Calu3 (cell line): Measurements from ENCODE around the gene TMEM30A. TPM values are rescaled to one million over a fixed set of nuclear protein-coding genes. Genes with fewer than 3 reads are reported as not detected.

ENCODE experiments used
- BruUV-seq: library from RNA; stranded (reverse); fragments of 400-500 nt; replicated peaks from 2 replicates; lab custom pipeline; 2021; lab: Mats Ljungman, UMichigan
- CTCF ChIA-PET: fragments of 300-600 bp; sonication (Branson Sonifier 250); formaldehyde crosslinking; loops from one replicate; lab custom pipeline; 2022; ENCODE audit warnings: antibody characterized with exemption; lab: Charles Lee
- DNase-seq: peaks from one replicate; pipeline ENCODE4 v3.0.0; 2022
- H3K27ac Mint-ChIP-seq: one replicate; pipeline ENCODE4 v1.8.0; 2022; ENCODE audit warnings: mixed read lengths; ENCODE audit not compliant: unreplicated experiment
- H3K27me3 Mint-ChIP-seq: one replicate; pipeline ENCODE4 v1.8.0; 2022; ENCODE audit warnings: mixed read lengths; ENCODE audit not compliant: unreplicated experiment
- H3K36me3 Mint-ChIP-seq: one replicate; pipeline ENCODE4 v1.8.0; 2022; ENCODE audit warnings: mild to moderate bottlenecking, moderate library complexity, mixed read lengths; ENCODE audit not compliant: insufficient read depth, unreplicated experiment
- H3K4me1 Mint-ChIP-seq: one replicate; pipeline ENCODE4 v1.8.0; 2022; ENCODE audit warnings: mild to moderate bottlenecking, low read depth, mixed read lengths; ENCODE audit not compliant: unreplicated experiment
- H3K4me3 Mint-ChIP-seq: one replicate; pipeline ENCODE4 v1.8.0; 2022; ENCODE audit warnings: mild to moderate bottlenecking, low read depth, moderate library complexity, mixed read lengths; ENCODE audit not compliant: unreplicated experiment
- H3K9me3 Mint-ChIP-seq: one replicate; pipeline ENCODE4 v1.8.0; 2022; ENCODE audit warnings: low read depth, mixed read lengths; ENCODE audit not compliant: unreplicated experiment
- CTCF ChIP-seq: fragments of 200-600 bp; IDR thresholded peaks from one replicate; pipeline ENCODE4 v1.8.0; 2022; ENCODE audit warnings: antibody characterized with exemption; ENCODE audit not compliant: unreplicated experiment
- intact Hi-C: fragments of 100-400 bp; cut with micrococcal nuclease; formaldehyde crosslinking; loops from one replicate; pipeline ENCODE4 v1.10.0; 2022; ENCODE audit not compliant: unreplicated experiment
- total RNA-seq: library from RNA; stranded (reverse); gene quantifications from 2 replicates; pipeline ENCODE4 v1.2.3, GENCODE V29; 2022

The TMEM30A gene
- total RNA-seq, 1 experiment from 2014 or later: 141 TPM

GRCh38 chr6:75217193-75217592, 67.4 kb downstream of the TMEM30A start:
- no TSS peak for BruUV-seq
- Mint-ChIP-seq H3K27ac (no peak overlapping the region), H3K36me3 (no peaks in the 10 kb centered on the region), H3K27me3 (no peaks in the 10 kb centered on the region), H3K4me3 (no peak overlapping the region), H3K4me1 (peaks cover 5% of the 10 kb centered on the region), H3K9me3 (no peaks in the 10 kb centered on the region)
- intact Hi-C loops: no loop called here
- no peak for DNase-seq
- no peak for TF ChIP-seq CTCF
- CTCF ChIA-PET: interaction anchor here (0.9 kb wide), 1 partner anchor 8 kb away, joined by 3 read pairs; no protein-coding TSS in a partner anchor

- Mint-ChIP-seq H3K36me3 (no peaks in the 10 kb centered on the region), H3K27ac (no peak overlapping the region), H3K4me1 (peaks cover 13% of the 10 kb centered on the region), H3K9me3 (no peaks in the 10 kb centered on the region), H3K4me3 (no peak overlapping the region), H3K27me3 (no peaks in the 10 kb centered on the region)
- intact Hi-C loops: no loop called here
- no peak for DNase-seq
- BruUV-seq: no TSS peak
- CTCF ChIA-PET: no interaction called here
- TF ChIP-seq CTCF: no peak
These were observed 69.3 kb downstream of the TMEM30A start for GRCh38 chr6:75215291-75215690.

DNA sequence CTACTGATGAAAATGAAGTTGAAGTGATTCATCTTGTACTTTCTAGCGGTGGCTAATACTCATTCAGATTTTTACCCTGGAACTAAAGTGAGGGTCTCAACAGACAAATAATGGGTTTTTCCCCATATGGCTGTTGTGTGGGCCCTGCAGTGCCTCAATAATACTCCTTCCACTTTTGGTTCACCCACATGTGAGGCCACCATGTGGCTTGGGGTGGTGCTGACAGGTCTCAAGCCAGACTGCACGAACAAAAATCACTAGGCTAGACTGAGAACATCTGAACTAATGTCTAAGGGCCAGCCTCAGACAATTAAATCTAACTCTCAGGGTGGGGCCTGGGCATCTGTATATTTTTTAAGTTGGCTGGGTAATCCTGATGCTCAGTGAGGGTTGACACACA, 70.9 kb downstream of the TMEM30A start:
- intact Hi-C loops: no loop called here
- no TSS peak for BruUV-seq
- DNase-seq: no peak
- no peak for TF ChIP-seq CTCF
- CTCF ChIA-PET: no interaction called here
- Mint-ChIP-seq H3K4me1 (peaks cover 20% of the 10 kb centered on the region), H3K27me3 (peaks cover 1% of the 10 kb centered on the region), H3K36me3 (no peaks in the 10 kb centered on the region), H3K4me3 (no peak overlapping the region), H3K27ac (no peak overlapping the region), H3K9me3 (no peaks in the 10 kb centered on the region)

DNA sequence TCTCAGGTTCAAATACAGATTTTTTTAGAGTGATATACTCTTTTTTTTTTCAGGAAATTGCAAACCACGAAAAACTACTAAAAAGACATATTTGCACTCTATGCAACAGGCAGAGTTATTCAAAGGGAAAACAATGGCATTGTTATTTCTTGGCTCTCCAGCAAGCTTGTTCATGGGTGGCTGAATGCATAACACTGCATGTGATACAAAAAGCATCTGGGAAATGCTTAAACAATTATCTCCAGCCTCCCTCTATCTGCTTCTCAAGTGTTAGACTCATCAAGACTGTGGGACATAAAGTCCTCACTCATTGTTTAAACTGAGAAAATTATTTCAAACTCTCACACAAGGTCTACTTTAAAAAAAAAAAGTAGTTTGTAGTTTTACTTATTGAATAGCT, 71.5 kb downstream of the TMEM30A start:
- peaks cover 24% of the 10 kb centered on the region for H3K4me1 Mint-ChIP-seq
- DNase-seq: no peak
- intact Hi-C loops: no loop called here
- CTCF ChIA-PET: no interaction called here
- BruUV-seq: no TSS peak
- H3K4me3 Mint-ChIP-seq: no peak overlapping the region
- H3K36me3 Mint-ChIP-seq: no peaks in the 10 kb centered on the region
- no peak for TF ChIP-seq CTCF
- H3K9me3 Mint-ChIP-seq: no peaks in the 10 kb centered on the region
- H3K27ac Mint-ChIP-seq: no peak overlapping the region
- H3K27me3 Mint-ChIP-seq: peaks cover 8% of the 10 kb centered on the region
